Midbrain (tissue), 1 donor: Measurements from ENCODE around the gene WASHC1.
"Not testable (repeated sequence)": the region's sequence is repeated elsewhere in the genome, so short reads cannot be mapped to it uniquely, and the experiment has no call there.

Experiments
- DNase-seq: peaks from one replicate; lab custom pipeline; 2025; lab: John Stamatoyannopoulos, UW

The WASHC1 gene, protein sequence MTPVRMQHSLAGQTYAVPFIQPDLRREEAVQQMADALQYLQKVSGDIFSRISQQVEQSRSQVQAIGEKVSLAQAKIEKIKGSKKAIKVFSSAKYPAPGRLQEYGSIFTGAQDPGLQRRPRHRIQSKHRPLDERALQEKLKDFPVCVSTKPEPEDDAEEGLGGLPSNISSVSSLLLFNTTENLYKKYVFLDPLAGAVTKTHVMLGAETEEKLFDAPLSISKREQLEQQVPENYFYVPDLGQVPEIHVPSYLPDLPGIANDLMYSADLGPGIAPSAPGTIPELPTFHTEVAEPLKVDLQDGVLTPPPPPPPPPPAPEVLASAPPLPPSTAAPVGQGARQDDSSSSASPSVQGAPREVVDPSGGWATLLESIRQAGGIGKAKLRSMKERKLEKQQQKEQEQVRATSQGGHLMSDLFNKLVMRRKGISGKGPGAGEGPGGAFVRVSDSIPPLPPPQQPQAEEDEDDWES

DNA sequence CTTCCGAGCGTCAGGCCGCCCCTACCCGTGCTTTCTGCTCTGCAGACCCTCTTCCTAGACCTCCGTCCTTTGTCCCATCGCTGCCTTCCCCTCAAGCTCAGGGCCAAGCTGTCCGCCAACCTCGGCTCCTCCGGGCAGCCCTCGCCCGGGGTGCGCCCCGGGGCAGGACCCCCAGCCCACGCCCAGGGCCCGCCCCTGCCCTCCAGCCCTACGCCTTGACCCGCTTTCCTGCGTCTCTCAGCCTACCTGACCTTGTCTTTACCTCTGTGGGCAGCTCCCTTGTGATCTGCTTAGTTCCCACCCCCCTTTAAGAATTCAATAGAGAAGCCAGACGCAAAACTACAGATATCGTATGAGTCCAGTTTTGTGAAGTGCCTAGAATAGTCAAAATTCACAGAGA is at the start of gene WASHC1:
Gene WASHC1, minus strand, starts transcription at position 101 of the 400 bp plus-strand sequence. CDS start 4,457 bp downstream, outside the sequence.
- not testable (repeated sequence) for DNase-seq

DNA sequence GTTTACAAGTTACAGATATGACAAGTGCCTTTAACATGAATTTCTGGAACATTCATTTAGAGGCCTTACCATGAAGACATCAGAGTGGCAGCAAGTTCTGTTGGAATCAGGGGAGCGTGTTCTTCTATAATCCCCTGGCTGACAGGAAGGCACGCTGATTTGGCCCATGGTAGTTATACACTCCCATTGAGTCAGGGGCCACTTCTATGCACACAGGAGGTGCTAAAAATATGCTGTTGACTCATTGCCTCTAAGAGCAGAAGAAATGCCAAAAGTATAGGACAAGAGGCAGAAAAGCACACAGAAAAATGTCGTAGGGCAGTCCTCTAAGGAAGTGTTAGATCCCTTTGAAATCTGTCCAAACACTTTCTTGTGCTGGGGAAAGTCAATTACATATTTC is 49.1 kb upstream of the WASHC1 start:
- not testable (repeated sequence) for DNase-seq

DNA sequence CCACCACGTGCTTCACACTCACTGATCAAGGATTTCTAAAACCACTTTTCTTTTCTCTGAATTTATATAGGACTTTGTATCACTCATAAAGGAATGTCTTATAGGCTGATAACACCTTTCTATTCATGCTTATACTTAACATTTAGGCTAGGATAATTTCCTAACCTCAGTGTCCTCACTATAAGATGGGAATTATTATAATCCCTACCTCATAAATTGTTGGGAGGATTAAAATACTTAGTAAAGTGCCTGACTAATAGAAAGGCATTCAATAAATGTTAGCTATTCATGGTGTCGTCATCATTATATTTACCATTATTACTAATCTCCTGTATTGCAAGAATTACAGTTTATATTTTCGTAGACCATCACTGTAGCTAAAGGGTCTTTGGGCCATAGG is 47.1 kb upstream of the WASHC1 start:
- DNase-seq = not testable (repeated sequence)

DNA sequence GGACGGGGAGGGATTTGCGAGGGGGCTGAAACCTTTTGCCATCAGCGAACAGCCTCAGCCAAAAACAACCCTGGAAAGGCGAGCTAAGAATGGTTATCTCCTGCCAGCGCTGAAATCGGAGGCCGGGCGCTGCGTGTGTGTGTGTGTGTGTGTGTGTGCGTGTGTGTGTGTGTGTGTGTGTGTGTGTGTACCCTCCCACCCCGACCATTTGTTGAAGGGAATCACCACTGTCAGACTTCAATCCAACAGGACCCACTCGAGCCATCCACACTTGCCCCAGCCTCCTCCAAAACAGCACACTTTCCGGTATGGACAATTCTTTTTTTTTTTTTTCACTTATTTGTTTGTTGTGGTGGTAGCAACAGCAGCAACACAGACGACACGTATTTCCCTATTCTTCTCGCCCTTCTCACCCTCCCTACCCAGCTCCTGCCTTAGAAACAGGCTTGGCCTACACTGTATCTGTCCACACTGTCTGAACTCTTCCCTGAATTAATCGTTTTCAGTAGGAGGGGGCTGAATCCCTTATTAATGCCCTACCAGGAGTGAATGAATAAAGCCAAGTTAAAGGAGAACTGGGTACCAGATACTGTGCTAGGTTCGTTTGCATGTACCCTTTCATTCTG is 44.8 kb upstream of the WASHC1 start:
- DNase-seq = not testable (repeated sequence)

DNA sequence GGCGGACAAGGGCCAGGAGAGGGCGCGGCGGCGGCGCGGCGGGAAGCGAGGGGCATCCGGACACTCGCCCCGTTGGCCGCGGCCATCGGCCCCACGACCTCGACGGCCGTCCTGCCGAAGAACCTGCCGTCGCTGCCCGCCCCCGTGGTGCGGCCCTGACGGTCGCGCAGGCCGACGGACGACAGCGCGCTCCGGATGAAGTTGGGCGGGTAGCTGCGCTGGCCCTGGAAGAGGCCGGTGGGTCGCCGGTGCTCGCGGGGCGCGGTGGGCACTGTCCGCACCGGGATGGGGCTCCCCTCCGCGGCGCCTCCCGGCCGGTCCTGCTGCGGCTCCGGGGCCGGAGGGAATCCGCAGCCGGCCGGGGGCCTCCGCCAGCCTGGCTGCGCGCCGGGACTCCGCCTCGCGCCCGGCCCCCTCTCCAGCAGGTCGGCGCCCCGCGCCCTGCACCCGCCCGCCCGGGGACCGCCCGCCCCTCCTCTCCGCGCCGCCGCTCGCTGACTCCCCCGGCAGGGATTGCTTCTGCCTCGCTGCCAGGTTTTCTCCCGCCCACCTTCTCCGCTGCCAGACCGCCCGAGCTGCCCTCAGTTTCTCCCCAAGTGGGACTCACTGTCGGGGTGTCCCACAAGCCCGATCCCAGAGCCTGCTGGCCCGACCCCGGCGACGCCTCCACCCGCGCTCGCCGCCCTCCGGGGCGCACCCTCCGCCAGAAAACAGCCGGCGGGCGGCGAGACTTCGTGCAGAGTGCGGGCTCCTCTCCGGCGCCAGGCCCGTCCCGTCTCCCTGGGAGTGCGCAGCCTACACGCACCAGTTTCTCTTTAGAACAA is 44.0 kb upstream of the WASHC1 start:
- DNase-seq = not testable (repeated sequence)

DNA sequence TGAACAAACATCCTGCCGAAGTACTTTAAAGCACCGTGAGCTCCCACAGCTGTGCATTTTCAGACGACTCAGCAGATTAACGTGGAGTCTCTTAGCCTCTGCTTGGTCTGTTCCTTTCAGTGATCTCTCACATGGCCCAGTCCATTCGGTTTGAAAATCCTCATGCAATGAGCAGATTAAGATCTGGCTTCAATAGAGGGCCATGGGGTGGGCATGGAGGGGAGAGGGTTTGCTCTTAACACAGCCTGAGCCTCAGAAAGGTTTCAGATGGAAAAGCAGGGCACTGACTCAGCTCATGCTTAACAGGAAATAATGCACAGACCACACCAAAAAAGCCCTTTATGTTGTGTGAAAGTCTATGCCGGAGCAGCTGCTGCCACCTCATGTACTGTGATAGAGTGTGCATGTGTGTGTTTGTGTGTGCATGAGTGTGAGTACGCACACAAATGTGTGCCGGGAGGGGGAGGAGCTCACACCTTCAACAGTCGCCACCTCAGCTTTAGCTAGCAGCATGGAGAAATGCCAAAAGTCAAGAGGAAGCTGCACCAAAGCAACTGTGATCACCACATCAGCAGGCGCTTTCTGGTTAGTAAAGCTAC is 33.9 kb upstream of the WASHC1 start:
- not testable (repeated sequence) for DNase-seq

DNA sequence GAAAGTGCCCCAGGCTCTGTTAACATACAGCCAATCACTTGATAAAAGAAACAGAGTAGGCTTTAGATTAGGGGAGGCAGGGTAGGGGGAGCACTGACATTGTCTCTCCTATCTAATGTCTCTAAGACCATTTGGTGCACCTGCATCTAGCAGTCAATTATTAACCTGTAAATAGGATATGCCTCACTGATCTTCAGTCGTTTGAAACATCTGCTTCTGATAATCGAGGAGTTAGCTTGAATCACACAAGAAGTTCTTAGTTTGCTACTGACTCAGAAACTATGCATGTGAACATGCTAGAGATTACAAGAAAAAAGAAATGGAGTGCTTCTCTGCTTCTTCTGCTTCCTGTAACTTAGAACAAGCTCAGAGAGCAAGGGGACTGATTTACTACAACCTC is 23.4 kb upstream of the WASHC1 start:
- DNase-seq = not testable (repeated sequence)

DNA sequence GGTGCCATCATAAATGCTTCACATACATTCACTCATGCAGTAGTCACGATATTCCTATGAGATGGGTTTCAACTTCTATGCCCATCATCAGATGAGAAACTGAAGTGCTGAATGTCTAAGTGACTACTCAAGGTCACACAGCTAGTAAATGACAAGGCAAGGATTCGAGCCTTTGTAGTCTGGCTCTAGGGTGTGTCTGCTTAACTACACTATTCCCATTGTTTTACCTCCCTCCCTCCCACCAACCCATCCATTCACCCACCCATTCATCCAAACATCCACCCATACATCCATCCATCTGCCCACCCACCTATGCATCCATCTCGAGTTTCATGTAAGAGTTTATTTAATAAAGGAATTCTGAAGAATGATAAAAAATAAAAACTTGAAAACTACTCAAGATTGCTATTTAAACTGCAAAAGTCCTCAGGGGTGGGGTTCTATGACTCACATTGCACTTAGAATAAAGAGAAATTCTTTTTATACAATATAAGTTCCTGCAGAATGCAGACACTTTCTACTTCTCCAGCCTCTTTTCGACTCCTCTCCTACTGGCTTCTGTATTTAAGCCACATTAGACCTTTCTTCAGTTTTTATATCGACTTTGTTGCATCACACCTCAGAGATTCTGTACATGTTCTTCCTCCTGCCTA is 19.1 kb upstream of the WASHC1 start:
- DNase-seq = not testable (repeated sequence)

DNA sequence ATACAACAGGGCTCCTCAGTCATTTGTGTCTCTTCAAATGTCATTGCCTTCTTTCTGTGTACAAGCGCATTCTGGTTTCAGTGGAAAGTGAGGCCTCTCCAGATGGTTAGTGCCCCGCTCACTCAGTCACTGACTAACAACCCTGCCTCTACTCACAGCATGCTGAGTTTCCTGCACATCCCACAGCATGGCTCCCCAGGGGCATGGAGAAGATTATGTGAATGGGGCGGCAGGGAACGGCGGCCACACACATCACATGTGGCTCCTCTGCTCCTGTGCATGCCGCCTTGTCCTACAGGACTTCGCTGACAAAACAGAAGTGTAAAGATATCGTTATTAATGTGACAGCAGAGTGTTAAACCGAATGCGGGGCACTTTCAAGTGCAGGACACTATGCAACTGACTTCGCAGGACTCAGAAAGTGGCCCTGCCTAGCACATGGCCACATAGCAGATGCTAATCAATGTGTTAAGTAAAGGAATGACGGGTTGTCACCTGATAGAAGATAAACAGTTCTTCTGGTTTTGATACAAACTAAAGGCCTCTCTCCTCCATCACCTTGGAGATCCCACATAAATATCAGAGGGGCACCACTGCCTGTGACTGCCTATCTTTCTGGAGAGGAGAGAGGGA is 17.5 kb upstream of the WASHC1 start:
- DNase-seq = not testable (repeated sequence)

DNA sequence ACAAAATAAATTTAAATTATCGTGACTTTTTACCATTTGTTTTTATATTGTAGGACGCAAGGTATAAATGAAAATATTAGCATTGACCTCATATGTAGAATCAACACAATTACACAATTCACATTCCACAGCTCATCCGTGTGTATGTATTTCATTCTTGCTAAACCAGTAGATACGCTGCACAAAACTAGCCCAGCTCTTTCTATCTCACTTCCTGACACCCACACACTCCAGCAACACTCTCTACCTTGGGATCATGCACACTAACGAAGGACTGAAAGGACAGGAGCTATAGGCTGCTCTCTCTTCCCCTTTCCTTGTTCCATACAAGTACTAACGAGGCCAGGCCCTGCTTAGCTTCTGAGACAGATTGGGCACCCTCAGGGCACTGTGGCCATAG is 16.9 kb upstream of the WASHC1 start:
- not testable (repeated sequence) for DNase-seq

DNA sequence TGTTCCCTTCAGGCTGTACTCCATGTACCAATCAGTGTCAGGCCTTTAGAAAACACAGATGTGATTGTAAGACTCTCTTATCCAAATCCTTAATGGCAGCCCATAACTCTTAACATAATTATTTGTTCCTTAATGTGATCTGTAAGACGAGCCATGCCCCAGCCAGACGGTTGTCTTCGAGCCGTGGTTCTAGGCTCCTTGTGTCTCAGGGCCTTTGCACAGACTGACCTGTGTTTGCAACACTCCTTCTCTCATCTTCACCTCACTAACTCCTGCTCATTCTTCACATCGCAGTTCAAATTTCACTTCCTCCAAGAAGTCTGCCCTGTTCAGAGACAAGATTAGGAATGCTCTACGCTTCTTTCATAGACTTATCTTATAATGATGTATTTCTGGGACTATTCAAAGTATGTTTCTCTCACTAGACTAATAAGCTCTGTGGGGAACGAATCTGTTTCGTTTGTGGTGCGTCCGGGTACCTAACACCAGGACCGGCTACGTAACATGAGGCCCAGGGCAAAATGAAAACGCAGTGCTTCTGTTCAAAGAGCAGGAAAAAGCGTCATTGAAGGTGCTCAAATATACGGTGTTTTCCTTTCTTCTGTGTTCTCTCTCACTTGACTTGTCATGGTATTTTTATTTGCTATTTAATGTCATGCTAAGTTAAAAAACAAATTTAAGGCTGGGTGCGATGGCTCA is 16.1 kb upstream of the WASHC1 start:
- not testable (repeated sequence) for DNase-seq

DNA sequence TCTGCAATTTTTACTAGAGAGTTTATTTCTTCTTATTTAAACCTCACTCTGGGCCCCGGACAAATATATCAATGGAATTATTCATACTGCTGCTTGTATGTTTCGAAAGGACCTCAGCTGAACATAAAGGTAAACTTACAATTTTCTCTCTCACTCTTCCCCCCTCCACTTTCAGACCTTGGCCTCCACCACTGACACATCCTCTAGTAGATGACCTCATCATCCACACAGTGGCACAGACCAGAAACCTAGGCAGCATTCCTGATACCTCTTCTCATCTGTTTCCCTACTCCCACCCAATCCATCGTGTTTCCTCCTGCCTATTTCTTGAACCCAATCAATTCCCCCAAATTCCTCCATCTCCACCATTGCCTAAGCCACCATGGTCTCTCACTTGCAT is 15.2 kb upstream of the WASHC1 start:
- not testable (repeated sequence) for DNase-seq

DNA sequence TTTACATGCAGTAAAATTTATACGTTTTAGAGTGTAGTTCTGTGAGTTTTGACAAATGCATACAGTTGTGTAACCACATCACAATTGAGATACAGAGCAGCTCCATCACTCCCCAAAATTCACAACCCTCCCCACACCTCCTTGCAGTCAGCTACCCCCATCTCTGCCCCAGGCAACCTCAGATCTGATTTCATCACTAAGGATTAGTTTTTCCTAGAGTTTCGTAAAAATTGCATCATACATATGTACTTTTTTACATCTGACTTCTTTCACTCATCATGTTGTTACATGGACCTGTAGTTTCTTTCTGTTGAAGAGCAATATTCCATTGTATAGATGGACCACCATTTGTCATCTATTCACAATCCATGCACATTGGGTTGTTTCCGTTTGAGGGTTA is 14.4 kb upstream of the WASHC1 start:
- DNase-seq = not testable (repeated sequence)

DNA sequence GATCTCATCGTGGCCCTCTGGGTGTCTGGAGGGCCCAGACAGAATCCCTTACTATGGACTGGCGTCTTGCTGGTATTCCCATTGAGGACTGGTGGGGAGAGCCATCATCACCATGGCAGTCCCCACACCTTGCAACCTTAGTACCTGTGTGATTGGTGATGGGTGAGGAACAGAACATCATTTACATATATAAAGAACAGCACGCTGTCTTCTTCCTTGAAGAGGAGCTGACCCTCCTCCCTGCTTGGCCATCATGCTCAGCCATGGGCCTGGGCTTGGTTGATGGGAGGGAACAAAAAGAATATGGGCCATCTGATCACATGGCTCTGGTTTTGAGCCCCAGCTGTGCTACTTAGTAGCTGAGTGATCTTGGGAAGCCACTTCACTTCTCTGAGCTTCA is 13.9 kb upstream of the WASHC1 start:
- DNase-seq = not testable (repeated sequence)

DNA sequence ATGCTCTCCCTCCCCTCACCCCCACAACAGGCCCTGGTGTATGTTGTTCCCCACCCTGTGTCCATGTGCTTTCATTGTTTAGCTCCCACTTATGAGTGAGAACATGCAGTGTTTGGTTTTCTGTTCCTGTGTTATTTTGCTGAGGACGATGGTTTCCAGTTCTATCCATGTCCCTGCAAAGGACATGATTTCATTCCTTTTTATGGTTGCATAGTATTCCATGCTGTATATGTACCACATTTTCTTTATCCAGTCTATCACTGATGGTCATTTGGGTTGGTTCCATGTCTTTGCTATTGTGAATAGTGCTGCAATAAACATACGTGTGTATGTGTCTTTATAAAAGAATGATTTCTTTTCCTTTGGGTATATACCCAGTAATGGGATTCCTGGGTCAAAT is 12.6 kb upstream of the WASHC1 start:
- not testable (repeated sequence) for DNase-seq

DNA sequence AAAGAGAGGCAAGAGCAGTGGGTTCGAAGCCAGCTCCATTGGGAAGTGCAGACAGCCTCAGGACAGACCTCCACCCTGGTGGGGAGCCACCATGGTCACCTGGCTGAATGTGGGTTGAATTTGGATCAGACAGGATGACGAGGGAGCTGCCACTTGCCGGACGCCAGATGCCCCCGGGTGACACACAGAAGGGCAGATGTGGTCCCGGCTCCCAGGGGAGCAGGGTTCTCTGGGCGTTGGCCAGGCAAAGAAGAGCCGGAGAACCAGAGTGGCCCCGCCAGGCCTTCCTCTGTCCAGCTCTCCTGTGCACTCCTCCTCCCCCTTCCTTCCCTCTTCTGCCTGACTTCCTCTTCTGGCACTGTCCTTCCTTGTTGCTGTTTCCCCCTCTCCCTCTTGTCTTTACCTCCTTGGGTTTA is 12.0 kb upstream of the WASHC1 start:
- DNase-seq = not testable (repeated sequence)

DNA sequence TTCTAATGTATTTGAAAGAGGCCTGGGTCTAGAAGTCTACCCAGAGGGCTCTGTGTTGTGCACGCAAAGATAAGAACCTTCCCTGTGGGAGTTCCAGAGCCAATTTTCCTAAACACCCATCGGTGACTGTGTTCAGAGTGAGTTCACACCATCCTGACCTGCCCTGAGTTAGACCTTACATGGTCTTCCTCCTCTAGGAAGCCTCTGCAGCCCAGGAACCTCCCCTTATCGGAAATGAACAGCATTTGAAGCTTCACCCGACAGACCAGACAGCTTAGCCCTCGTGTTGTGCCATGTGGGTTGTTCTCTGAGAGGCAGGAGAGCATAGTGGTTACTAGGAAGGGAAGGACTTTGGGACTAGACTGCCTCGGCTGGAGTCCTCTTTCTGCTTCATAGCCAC is 3.1 kb upstream of the WASHC1 start:
- not testable (repeated sequence) for DNase-seq

DNA sequence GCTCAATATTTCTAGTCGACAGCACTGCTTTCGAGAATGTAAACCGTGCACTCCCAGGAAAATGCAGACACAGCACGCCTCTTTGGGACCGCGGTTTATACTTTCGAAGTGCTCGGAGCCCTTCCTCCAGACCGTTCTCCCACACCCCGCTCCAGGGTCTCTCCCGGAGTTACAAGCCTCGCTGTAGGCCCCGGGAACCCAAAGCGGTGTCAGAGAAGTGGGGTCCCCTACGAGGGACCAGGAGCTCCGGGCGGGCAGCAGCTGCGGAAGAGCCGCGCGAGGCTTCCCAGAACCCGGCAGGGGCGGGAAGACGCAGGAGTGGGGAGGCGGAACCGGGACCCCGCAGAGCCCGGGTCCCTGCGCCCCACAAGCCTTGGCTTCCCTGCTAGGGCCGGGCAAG is 481 bp downstream of the WASHC1 start:
- DNase-seq = not testable (repeated sequence)

DNA sequence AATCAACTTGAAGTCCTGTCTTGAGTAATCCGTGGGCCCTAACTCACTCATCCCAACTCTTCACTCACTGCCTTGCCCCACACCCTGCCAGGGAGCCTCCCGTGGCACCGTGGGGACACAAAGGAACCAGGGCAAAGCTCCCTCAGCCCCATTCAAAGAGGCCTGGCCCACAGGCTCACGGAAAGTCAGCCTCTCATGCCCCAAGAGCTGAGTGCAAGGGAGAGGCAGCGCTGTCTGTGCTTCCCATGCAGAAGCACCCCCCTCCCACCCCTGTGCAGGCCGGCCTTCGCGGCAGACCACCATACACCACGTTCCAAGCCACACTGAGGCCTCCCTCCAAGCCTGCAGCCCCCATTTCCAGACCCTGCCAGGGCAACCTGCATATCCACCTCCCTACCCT is 7.6 kb downstream of the WASHC1 start:
- not testable (repeated sequence) for DNase-seq

DNA sequence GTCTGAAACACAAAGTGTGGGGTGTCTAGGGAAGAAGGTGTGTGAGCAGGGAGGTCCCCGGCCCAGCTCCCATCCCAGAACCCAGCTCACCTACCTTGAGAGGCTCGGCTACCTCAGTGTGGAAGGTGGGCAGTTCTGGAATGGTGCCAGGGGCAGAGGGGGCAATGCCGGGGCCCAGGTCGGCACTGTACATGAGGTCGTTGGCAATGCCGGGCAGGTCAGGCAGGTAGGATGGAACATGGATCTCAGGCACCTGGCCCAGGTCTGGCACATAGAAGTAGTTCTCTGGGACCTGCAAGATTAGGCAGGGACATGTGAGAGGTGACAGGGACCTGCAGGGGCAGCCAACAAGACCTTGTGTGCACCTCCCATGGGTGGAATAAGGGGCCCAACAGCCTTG is 12.4 kb downstream of the WASHC1 start:
- not testable (repeated sequence) for DNase-seq
